ENCODE results near the gene UNC13D. TPM values are rescaled to one million over a fixed set of nuclear protein-coding genes. Genes with fewer than 3 reads are reported as not detected.
A peak's percentile ranks its signal among the peaks of the same experiment; 100 is the strongest.

The UNC13D gene
- total RNA-seq, 4 donors from 2014 or later: 5.0 to 9.1 (median 7.6) TPM

- TF ChIP-seq CTCF (IDR thresholded peaks at IDR 0.05) (no peak), POLR2A (IDR thresholded peaks at IDR 0.05) (no peak)
- H3K4me3 ChIP-seq (ENCODE audit: low read depth, poor library complexity, severe bottlenecking): no peak overlapping the region
- DNase-seq (ENCODE audit: low spot score in 2 of 2): no peak
- WGBS, 2 donors: 74 to 76% methylated on average over 7 of the region's 7 CpGs
- intact Hi-C loops (cut with DNase I; ENCODE audit: low total_unique reads): no loop called here
Measured at GRCh38 chr17:75880266-75880665, 36.1 kb upstream of the UNC13D start.

GRCh38 chr17:75878174-75878998 lies 34.2 kb upstream of the UNC13D start, which contains the start of gene TRIM47:
Gene TRIM47 (minus strand): TSS chr17:75878581. CDS start chr17:75878548, 33 bp downstream.
- intact Hi-C loops (cut with DNase I; ENCODE audit: low total_unique reads): no loop called here
- peak in 1 of 2 donors; percentile 94 for DNase-seq (ENCODE audit: low spot score in 2 of 2)
- H3K4me3 ChIP-seq (ENCODE audit: low read depth, poor library complexity, severe bottlenecking): peak within 1 kb of the TSS; percentile 81
- TF ChIP-seq CTCF (IDR thresholded peaks at IDR 0.05): no peak
- TF ChIP-seq POLR2A (IDR thresholded peaks at IDR 0.05): peak in 1 of 2 donors; percentile 59
- 1 to 4% methylated on average over 19 to 38 of the region's 87 CpGs for WGBS, 2 donors

GRCh38 chr17:75877752-75878173 lies 33.6 kb upstream of the UNC13D start:
- H3K4me3 ChIP-seq (ENCODE audit: low read depth, poor library complexity, severe bottlenecking): peak overlapping the region; percentile 81
- TF ChIP-seq POLR2A (IDR thresholded peaks at IDR 0.05): no peak
- TF ChIP-seq CTCF (IDR thresholded peaks at IDR 0.05): no peak
- intact Hi-C loops (cut with DNase I; ENCODE audit: low total_unique reads): no loop called here
- WGBS, 2 donors: 0% methylated on average over 11 to 13 of the region's 56 CpGs
- peak in 1 of 2 donors; percentile 92 for DNase-seq (ENCODE audit: low spot score in 2 of 2)

GRCh38 chr17:75876938-75877751 lies 32.9 kb upstream of the UNC13D start:
- DNase-seq (ENCODE audit: low spot score in 2 of 2): peak; percentile 90 to 98
- 2% methylated on average over 36 of the region's 41 CpGs for WGBS, 2 donors
- intact Hi-C loops (cut with DNase I; ENCODE audit: low total_unique reads): no loop called here
- peak overlapping the region; percentile 81 for H3K4me3 ChIP-seq (ENCODE audit: low read depth, poor library complexity, severe bottlenecking)
- no peak for TF ChIP-seq CTCF (IDR thresholded peaks at IDR 0.05)
- TF ChIP-seq POLR2A (IDR thresholded peaks at IDR 0.05): no peak

GRCh38 chr17:75876190-75876937 lies 32.2 kb upstream of the UNC13D start:
- peak in 1 of 3 donors; percentile 70 for TF ChIP-seq CTCF (IDR thresholded peaks at IDR 0.05)
- no peak for TF ChIP-seq POLR2A (IDR thresholded peaks at IDR 0.05)
- intact Hi-C loops (cut with DNase I; ENCODE audit: low total_unique reads): no loop called here
- peak in 1 of 2 donors; percentile 92 for DNase-seq (ENCODE audit: low spot score in 2 of 2)

More at GRCh38 chr17:75876190-75876937, 32.2 kb upstream of the UNC13D start:
- 11 to 13% methylated on average over 22 to 24 of the region's 26 CpGs for WGBS, 2 donors
- peak overlapping the region; percentile 81 for H3K4me3 ChIP-seq (ENCODE audit: low read depth, poor library complexity, severe bottlenecking)
